Heart left ventricle (tissue), 13 donors: Measurements from ENCODE around the gene UBQLN1.

ENCODE experiments used
- CTCF ChIP-seq, 12 donors: fragments of 200-600 bp; sonication (generic) in 4 of 12; IDR thresholded peaks; one replicate each; pipeline versions ENCODE4 v1.5.0 to v1.8.0; 2018 to 2022; ENCODE audit warnings: antibody characterized with exemption in 12 of 12, mild to moderate bottlenecking in 5 of 12
- POLR2A ChIP-seq, 2 donors: fragments of 450-650 bp; IDR thresholded peaks; one replicate each; pipeline ENCODE4 v1.6.1; 2017; ENCODE audit warnings: antibody characterized with exemption in 2 of 2, mild to moderate bottlenecking in 2 of 2, moderate library complexity in 2 of 2
- donor health status: ischemic (EF 13 %, LVEDD 7.1; RV severe dilation, severe dysfunction).
- donor health status: DM: no; HTN: yes; CAD: no.
- donor health status: DM: no; HTN: no; CAD: no.
- donor health status: ischemic (EF 25% LVEDD 6.9; RV normal size, moderate dysfunction).
- donor health status: ischemic (EF 25% LVEDD 5.7; RV mildly dilated, moderate dysfunction).
- donor health status: ischemic (EF 35%, LVEDD 5.7; RV mildly dilated, moderate dysfunction).
- donor health status: nonischemic (EF 11% LVEDD 7.7; RV severe dilation, severe dysfunction).
- donor health status: DM: yes; HTN: yes; CAD: no.
- donor health status: PGD.
- donor health status: ischemic (EF 29% LVEDD 5.4; RV normal size, mild dysfunction).
- donor health status: nonischemic (EF 23%, LVEDD 6.1; RV moderate dilation, normal function).

- TF ChIP-seq CTCF (IDR thresholded peaks at IDR 0.05) (no peak), POLR2A (IDR thresholded peaks at IDR 0.05) (no peak)
Observed at GRCh38 chr9:83637389-83637788, 70.4 kb downstream of the UBQLN1 start.
